ENCODE measurements around the gene TCF12. TPM values are rescaled to one million over a fixed set of nuclear protein-coding genes. Genes with fewer than 3 reads are reported as not detected.

Gene TCF12
- total RNA-seq, 1 donor from 2014 or later: 194 TPM

DNA sequence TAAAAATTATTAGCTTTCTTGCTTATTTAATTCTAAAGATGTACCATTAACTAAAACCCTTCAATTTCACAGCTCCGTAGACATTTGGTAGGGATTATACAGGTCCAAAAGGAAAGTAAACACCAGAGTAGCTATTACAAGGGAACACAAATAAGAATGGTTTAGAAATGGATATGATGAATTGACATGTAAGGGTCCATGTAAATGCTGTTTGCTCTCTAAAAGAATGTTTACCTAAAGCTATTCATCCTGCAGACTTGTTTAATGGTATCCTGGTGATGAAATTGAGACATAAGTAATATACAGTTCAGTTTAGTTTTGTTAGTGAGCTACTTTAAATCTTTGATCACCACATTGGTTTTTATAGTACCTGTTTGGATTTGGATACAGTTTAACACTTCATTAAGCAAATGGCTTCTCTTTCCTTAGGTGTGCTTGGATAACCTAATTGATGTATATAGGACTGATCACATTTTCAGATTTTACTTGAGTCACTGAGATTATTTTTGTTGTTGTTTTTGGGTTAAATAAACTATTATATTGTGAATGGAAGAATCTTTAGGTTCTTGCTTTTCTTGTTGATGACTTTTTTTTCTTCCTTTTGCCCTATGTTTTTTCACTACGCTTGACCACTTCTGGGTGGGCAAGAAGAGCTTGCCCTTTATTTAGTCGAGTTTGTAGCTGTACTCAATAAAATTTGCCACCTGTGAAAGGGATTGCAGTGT is 115.4 kb downstream of the TCF12 start:
- TF ChIP-seq, protein P1, sequence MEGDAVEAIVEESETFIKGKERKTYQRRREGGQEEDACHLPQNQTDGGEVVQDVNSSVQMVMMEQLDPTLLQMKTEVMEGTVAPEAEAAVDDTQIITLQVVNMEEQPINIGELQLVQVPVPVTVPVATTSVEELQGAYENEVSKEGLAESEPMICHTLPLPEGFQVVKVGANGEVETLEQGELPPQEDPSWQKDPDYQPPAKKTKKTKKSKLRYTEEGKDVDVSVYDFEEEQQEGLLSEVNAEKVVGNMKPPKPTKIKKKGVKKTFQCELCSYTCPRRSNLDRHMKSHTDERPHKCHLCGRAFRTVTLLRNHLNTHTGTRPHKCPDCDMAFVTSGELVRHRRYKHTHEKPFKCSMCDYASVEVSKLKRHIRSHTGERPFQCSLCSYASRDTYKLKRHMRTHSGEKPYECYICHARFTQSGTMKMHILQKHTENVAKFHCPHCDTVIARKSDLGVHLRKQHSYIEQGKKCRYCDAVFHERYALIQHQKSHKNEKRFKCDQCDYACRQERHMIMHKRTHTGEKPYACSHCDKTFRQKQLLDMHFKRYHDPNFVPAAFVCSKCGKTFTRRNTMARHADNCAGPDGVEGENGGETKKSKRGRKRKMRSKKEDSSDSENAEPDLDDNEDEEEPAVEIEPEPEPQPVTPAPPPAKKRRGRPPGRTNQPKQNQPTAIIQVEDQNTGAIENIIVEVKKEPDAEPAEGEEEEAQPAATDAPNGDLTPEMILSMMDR (IDR thresholded peaks at IDR 0.05; ENCODE audit: unreplicated experiment): no peak
- H3K27ac Mint-ChIP-seq: no peak overlapping the region
- H3K4me1 Mint-ChIP-seq: peaks cover 23% of the 10 kb centered on the region
- no peak overlapping the region for H3K4me3 Mint-ChIP-seq
- peaks cover 10% of the 10 kb centered on the region for H3K36me3 Mint-ChIP-seq
- H3K27me3 Mint-ChIP-seq (ENCODE audit: low read depth): no peaks in the 10 kb centered on the region
- DNase-seq (ENCODE audit: low spot score in 2 of 2, unreplicated experiment in 2 of 2): no peak
- peaks cover 4% of the 10 kb centered on the region for H3K9me3 Mint-ChIP-seq

- H3K4me3 Mint-ChIP-seq: no peak overlapping the region
- no peak overlapping the region for H3K27ac Mint-ChIP-seq
- H3K27me3 Mint-ChIP-seq (ENCODE audit: low read depth): no peaks in the 10 kb centered on the region
- TF ChIP-seq, protein P1 (IDR thresholded peaks at IDR 0.05; ENCODE audit: unreplicated experiment): no peak
- H3K9me3 Mint-ChIP-seq: peaks cover 4% of the 10 kb centered on the region
- peaks cover 22% of the 10 kb centered on the region for H3K4me1 Mint-ChIP-seq
- peaks cover 10% of the 10 kb centered on the region for H3K36me3 Mint-ChIP-seq
- DNase-seq (ENCODE audit: low spot score in 2 of 2, unreplicated experiment in 2 of 2): no peak
Observed at GRCh38 chr15:57034613-57035012, 116.2 kb downstream of the TCF12 start.

- Mint-ChIP-seq H3K27me3 (ENCODE audit: low read depth) (no peaks in the 10 kb centered on the region), H3K27ac (no peak overlapping the region), H3K4me3 (no peak overlapping the region), H3K9me3 (peaks cover 4% of the 10 kb centered on the region), H3K4me1 (peaks cover 22% of the 10 kb centered on the region), H3K36me3 (peaks cover 10% of the 10 kb centered on the region)
- no peak for DNase-seq (ENCODE audit: low spot score in 2 of 2, unreplicated experiment in 2 of 2)
- TF ChIP-seq, protein P1 (IDR thresholded peaks at IDR 0.05; ENCODE audit: unreplicated experiment): no peak
Observed at GRCh38 chr15:57035664-57036063, 117.2 kb downstream of the TCF12 start.

GRCh38 chr15:57036352-57036751 is 117.9 kb downstream of the TCF12 start:
- H3K4me3 Mint-ChIP-seq: no peak overlapping the region
- no peak overlapping the region for H3K27ac Mint-ChIP-seq
- H3K9me3 Mint-ChIP-seq: peaks cover 4% of the 10 kb centered on the region
- peaks cover 10% of the 10 kb centered on the region for H3K36me3 Mint-ChIP-seq
- no peak for DNase-seq (ENCODE audit: low spot score in 2 of 2, unreplicated experiment in 2 of 2)
- TF ChIP-seq, protein P1 (IDR thresholded peaks at IDR 0.05; ENCODE audit: unreplicated experiment): no peak
- H3K4me1 Mint-ChIP-seq: peaks cover 17% of the 10 kb centered on the region
- no peaks in the 10 kb centered on the region for H3K27me3 Mint-ChIP-seq (ENCODE audit: low read depth)

- Mint-ChIP-seq H3K9me3 (peaks cover 4% of the 10 kb centered on the region), H3K4me3 (no peak overlapping the region), H3K36me3 (peaks cover 10% of the 10 kb centered on the region), H3K4me1 (peaks cover 9% of the 10 kb centered on the region), H3K27me3 (ENCODE audit: low read depth) (no peaks in the 10 kb centered on the region), H3K27ac (no peak overlapping the region)
- DNase-seq (ENCODE audit: low spot score in 2 of 2, unreplicated experiment in 2 of 2): no peak
- TF ChIP-seq, protein P1 (IDR thresholded peaks at IDR 0.05; ENCODE audit: unreplicated experiment): no peak
Observed at GRCh38 chr15:57037548-57037947, 119.1 kb downstream of the TCF12 start.

Measured in mesothelial cell of epicardium (in vitro differentiated cells).